Measurements from ENCODE around the gene DYSF. TPM values are rescaled to one million over a fixed set of nuclear protein-coding genes. Genes with fewer than 3 reads are reported as not detected.

DYSF gene
- total RNA-seq, 1 donor from 2014 or later: 11.1 TPM

DNA sequence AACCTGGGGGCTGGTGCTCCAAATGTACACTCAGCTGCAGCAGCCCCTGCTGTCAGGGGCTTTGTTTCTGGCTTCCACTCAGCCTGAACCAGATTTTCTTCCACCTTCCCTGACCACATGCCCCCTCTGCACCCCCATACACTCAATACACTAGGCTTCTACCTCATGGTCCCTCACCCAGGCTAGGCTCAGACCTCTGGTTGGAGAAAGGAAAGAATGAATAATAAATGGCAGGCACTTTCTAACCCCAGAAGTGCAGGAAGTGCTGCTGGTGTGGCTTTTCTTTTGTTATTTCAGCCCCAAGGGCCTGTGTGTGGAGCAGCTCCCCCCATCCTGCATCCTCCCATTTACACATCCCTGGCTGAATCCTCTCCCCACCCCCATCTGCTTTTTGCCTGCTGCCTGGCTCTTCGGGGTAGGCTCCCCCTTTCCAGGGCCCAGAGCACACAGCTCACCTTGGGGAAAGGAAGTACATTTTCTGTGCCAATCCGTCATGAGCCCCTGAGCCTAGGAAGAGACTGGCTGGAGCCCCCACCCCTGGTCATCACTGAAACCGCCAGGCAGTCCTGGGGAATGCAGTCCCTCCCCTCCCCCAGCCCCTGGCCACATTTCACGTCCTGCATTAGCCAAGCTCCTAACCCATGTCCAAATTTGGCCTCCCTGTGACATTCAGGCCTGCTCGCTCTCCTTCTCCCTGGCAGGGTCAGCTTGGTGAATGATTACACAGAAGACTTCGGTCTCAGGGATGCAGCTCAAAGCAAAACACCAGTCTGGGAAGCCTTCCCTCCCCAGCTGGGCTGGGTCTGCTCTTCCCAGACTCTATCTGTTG lies 2.6 kb downstream of the DYSF start:
- peaks cover 55% of the 10 kb centered on the region for H3K4me1 Mint-ChIP-seq (ENCODE audit: low read depth, unreplicated experiment)
- DNase-seq: no peak
- H3K36me3 Mint-ChIP-seq (ENCODE audit: unreplicated experiment): peaks cover under 1% of the 10 kb centered on the region

DNA sequence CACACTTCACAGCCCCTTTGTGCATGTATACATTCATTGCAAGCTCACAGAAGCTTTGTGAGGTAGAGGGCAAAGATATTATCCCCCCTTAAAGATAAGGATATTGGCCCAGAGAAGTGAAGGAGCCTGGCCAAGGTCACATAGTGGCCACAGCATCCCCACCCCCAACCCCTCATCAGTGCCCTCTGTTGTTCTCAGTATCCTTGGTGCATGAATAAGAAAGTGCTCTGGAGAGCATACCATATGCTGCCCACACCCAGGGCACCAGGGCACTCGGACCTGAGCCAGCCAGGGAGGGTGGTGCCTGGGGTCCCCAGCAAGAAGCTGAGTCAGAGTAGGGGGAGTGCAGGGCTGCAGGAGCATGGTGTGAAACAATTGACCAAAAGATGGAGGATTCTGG lies 3.3 kb downstream of the DYSF start:
- Mint-ChIP-seq H3K36me3 (ENCODE audit: unreplicated experiment) (peaks cover 5% of the 10 kb centered on the region), H3K4me3 (ENCODE audit: unreplicated experiment) (peak overlapping the region; percentile 41), H3K27ac (ENCODE audit: unreplicated experiment) (peak overlapping the region; percentile 81), H3K9me3 (ENCODE audit: unreplicated experiment) (peaks cover 16% of the 10 kb centered on the region), H3K27me3 (ENCODE audit: unreplicated experiment) (peaks cover 18% of the 10 kb centered on the region), H3K4me1 (ENCODE audit: low read depth, unreplicated experiment) (peaks cover 57% of the 10 kb centered on the region)
- DNase-seq: no peak
- TF ChIP-seq, protein P1, sequence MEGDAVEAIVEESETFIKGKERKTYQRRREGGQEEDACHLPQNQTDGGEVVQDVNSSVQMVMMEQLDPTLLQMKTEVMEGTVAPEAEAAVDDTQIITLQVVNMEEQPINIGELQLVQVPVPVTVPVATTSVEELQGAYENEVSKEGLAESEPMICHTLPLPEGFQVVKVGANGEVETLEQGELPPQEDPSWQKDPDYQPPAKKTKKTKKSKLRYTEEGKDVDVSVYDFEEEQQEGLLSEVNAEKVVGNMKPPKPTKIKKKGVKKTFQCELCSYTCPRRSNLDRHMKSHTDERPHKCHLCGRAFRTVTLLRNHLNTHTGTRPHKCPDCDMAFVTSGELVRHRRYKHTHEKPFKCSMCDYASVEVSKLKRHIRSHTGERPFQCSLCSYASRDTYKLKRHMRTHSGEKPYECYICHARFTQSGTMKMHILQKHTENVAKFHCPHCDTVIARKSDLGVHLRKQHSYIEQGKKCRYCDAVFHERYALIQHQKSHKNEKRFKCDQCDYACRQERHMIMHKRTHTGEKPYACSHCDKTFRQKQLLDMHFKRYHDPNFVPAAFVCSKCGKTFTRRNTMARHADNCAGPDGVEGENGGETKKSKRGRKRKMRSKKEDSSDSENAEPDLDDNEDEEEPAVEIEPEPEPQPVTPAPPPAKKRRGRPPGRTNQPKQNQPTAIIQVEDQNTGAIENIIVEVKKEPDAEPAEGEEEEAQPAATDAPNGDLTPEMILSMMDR (IDR thresholded peaks at IDR 0.05; ENCODE audit: partially characterized antibody, unreplicated experiment): no peak

More for the DNA sequence above, 2.6 kb downstream of the DYSF start:
- Mint-ChIP-seq H3K27ac (ENCODE audit: unreplicated experiment) (peak overlapping the region; percentile 81), H3K27me3 (ENCODE audit: unreplicated experiment) (peaks cover 20% of the 10 kb centered on the region), H3K4me3 (ENCODE audit: unreplicated experiment) (peak overlapping the region; percentile 41), H3K9me3 (ENCODE audit: unreplicated experiment) (peaks cover 16% of the 10 kb centered on the region)
- TF ChIP-seq, protein P1 (IDR thresholded peaks at IDR 0.05; ENCODE audit: partially characterized antibody, unreplicated experiment): no peak

DNA sequence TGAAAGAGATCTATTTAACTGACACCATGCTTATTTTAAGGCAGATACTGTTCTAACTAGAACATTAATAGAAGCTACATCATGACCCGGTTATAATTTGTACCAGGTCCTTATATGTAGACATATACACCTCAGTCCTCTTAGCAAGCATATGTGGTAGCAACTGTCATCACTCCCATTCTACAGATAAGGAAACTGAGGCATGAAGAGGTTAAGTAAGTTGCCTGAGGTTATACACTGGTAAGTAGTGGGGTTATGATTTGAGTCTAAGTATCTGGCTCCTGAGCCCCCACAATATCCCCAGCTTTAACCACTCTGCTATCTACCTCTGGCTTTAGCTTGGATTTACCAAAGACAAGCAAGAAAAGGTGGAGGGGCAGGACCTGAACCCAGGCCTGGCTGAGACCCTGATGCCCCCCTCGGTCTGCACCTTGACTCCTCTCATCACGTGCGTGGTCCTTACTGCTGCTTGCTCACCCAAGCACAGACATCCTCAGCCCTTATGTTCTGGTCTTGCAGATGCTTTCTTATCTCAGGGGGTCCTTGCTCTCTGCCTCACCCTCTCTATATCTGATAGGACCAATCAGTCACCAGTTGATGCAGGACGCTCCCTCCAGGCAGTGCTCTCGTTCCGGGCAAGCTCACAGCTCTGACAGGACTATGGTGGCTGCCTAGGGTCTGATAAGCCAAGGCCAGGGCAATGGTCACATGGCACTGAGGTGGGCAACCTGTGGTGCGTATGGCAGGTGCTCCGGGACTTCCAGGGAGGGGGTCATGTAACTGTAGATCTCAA lies 4.0 kb downstream of the DYSF start:
- Mint-ChIP-seq H3K27me3 (ENCODE audit: unreplicated experiment) (peaks cover 17% of the 10 kb centered on the region), H3K27ac (ENCODE audit: unreplicated experiment) (no peak overlapping the region), H3K4me1 (ENCODE audit: low read depth, unreplicated experiment) (peaks cover 52% of the 10 kb centered on the region), H3K9me3 (ENCODE audit: unreplicated experiment) (peaks cover 13% of the 10 kb centered on the region), H3K36me3 (ENCODE audit: unreplicated experiment) (peaks cover 5% of the 10 kb centered on the region), H3K4me3 (ENCODE audit: unreplicated experiment) (no peak overlapping the region)
- DNase-seq: no peak
- TF ChIP-seq, protein P1 (IDR thresholded peaks at IDR 0.05; ENCODE audit: partially characterized antibody, unreplicated experiment): no peak

DNA sequence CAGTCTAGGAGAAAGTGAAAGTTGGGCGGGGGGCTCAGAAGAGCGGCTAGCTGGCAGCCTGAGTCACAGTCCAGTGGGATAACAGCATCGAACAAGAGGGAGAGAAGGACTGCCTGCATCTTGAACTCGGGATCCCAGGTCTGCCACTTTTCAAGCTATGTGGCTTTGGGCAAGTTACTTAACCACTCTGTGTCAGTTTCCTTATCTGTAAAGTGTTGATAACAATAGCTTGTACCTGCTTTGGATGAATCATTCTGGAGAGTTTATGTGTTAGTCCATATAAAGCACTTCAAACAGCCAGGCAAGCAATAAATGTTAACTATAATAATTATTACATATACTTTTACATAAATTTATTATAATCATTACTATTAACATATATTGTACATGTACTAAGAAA lies 4.6 kb downstream of the DYSF start:
- no peak overlapping the region for H3K27ac Mint-ChIP-seq (ENCODE audit: unreplicated experiment)
- H3K9me3 Mint-ChIP-seq (ENCODE audit: unreplicated experiment): peaks cover 10% of the 10 kb centered on the region
- no peak for DNase-seq
- H3K4me1 Mint-ChIP-seq (ENCODE audit: low read depth, unreplicated experiment): peaks cover 45% of the 10 kb centered on the region
- TF ChIP-seq, protein P1 (IDR thresholded peaks at IDR 0.05; ENCODE audit: partially characterized antibody, unreplicated experiment): no peak
- H3K27me3 Mint-ChIP-seq (ENCODE audit: unreplicated experiment): peaks cover 14% of the 10 kb centered on the region
- H3K4me3 Mint-ChIP-seq (ENCODE audit: unreplicated experiment): no peak overlapping the region
- peaks cover 5% of the 10 kb centered on the region for H3K36me3 Mint-ChIP-seq (ENCODE audit: unreplicated experiment)
